ENCODE measurements around the gene PIEZO2. TPM values are rescaled to one million over a fixed set of nuclear protein-coding genes. Genes with fewer than 3 reads are reported as not detected.
"Not testable (repeated sequence)": the region's sequence is repeated elsewhere in the genome, so short reads cannot be mapped to it uniquely, and the experiment has no call there.

The PIEZO2 gene
- total RNA-seq, 3 donors from 2014 or later (not counting 1 experiment from before 2014, with no cell fraction given), result not detected

GRCh38 chr18:10850216-10850615 is 299.2 kb downstream of the PIEZO2 start:
- Histone ChIP-seq H3K4me1 (ENCODE audit: control insufficient read depth, insufficient read depth, low read length) (no peaks in the 10 kb centered on the region), H3K4me3 (ENCODE audit: low read length) (no peak overlapping the region), H3K27me3 (ENCODE audit: control insufficient read depth, insufficient read depth, low read length) (no peaks in the 10 kb centered on the region), H3K27ac (ENCODE audit: low read length) (no peak overlapping the region), H3K9me3 (ENCODE audit: control insufficient read depth, insufficient read depth, low read length) (no peaks in the 10 kb centered on the region), H3K36me3 (ENCODE audit: control insufficient read depth, insufficient read depth, low read length) (no peaks in the 10 kb centered on the region)
- no peaks in the 10 kb centered on the region for H3K4me1 Mint-ChIP-seq
- intact Hi-C loops (cut with micrococcal nuclease), result no loop called here
- peaks cover 3 to 7% of the 10 kb centered on the region in 2 donors for H3K27me3 Mint-ChIP-seq (ENCODE audit: low read depth in 2 of 2)
- no peaks in the 10 kb centered on the region for H3K36me3 Mint-ChIP-seq
- no peak for TF ChIP-seq CTCF (IDR thresholded peaks at IDR 0.05)
- H3K9me3 Mint-ChIP-seq, result no peaks in the 10 kb centered on the region
- H3K27ac Mint-ChIP-seq, result no peak overlapping the region
- no peak for DNase-seq
- 86% methylated on average over 5 of the region's 7 CpGs for WGBS (ENCODE audit: insufficient coverage)
- ATAC-seq, result no peak
- no peak overlapping the region for H3K4me3 Mint-ChIP-seq

- Histone ChIP-seq H3K4me3 (ENCODE audit: low read length) (no peak overlapping the region), H3K9me3 (ENCODE audit: control insufficient read depth, insufficient read depth, low read length) (no peaks in the 10 kb centered on the region), H3K4me1 (ENCODE audit: control insufficient read depth, insufficient read depth, low read length) (no peaks in the 10 kb centered on the region), H3K36me3 (ENCODE audit: control insufficient read depth, insufficient read depth, low read length) (no peaks in the 10 kb centered on the region), H3K27me3 (ENCODE audit: control insufficient read depth, insufficient read depth, low read length) (no peaks in the 10 kb centered on the region), H3K27ac (ENCODE audit: low read length) (no peak overlapping the region)
- Mint-ChIP-seq H3K4me3 (no peak overlapping the region), H3K27ac (no peak overlapping the region), H3K4me1 (no peaks in the 10 kb centered on the region), H3K9me3 (no peaks in the 10 kb centered on the region), H3K36me3 (no peaks in the 10 kb centered on the region), H3K27me3 (ENCODE audit: low read depth in 2 of 2) (peaks cover 0 to 6% of the 10 kb centered on the region in 2 donors)
- intact Hi-C loops (cut with micrococcal nuclease), result no loop called here
- ATAC-seq, result no peak
- DNase-seq, result no peak
- no peak for TF ChIP-seq CTCF (IDR thresholded peaks at IDR 0.05)
- 90% methylated on average over 6 of the region's 6 CpGs for WGBS (ENCODE audit: insufficient coverage)
Measured at GRCh38 chr18:10847907-10848306, 301.5 kb downstream of the PIEZO2 start.

GRCh38 chr18:10847408-10847790 is 302.0 kb downstream of the PIEZO2 start:
- no peak for DNase-seq
- Mint-ChIP-seq H3K9me3 (no peaks in the 10 kb centered on the region), H3K36me3 (no peaks in the 10 kb centered on the region), H3K4me3 (no peak overlapping the region), H3K27ac (no peak overlapping the region), H3K4me1 (no peaks in the 10 kb centered on the region), H3K27me3 (ENCODE audit: low read depth in 2 of 2) (peaks cover 0 to 1% of the 10 kb centered on the region in 2 donors)
- Histone ChIP-seq H3K4me1 (ENCODE audit: control insufficient read depth, insufficient read depth, low read length) (no peaks in the 10 kb centered on the region), H3K27ac (ENCODE audit: low read length) (no peak overlapping the region), H3K27me3 (ENCODE audit: control insufficient read depth, insufficient read depth, low read length) (no peaks in the 10 kb centered on the region), H3K4me3 (ENCODE audit: low read length) (no peak overlapping the region), H3K9me3 (ENCODE audit: control insufficient read depth, insufficient read depth, low read length) (no peaks in the 10 kb centered on the region), H3K36me3 (ENCODE audit: control insufficient read depth, insufficient read depth, low read length) (no peaks in the 10 kb centered on the region)
- intact Hi-C loops (cut with micrococcal nuclease), result no loop called here
- no peak for ATAC-seq
- TF ChIP-seq CTCF (IDR thresholded peaks at IDR 0.05), result no peak
- 85% methylated on average over 8 of the region's 8 CpGs for WGBS (ENCODE audit: insufficient coverage)

GRCh38 chr18:10846657-10847407 is 302.5 kb downstream of the PIEZO2 start:
- no peak for TF ChIP-seq CTCF (IDR thresholded peaks at IDR 0.05)
- no peak for ATAC-seq
- Mint-ChIP-seq H3K4me1 (no peaks in the 10 kb centered on the region), H3K36me3 (no peaks in the 10 kb centered on the region), H3K9me3 (no peaks in the 10 kb centered on the region), H3K4me3 (no peak overlapping the region), H3K27ac (no peak overlapping the region), H3K27me3 (ENCODE audit: low read depth in 2 of 2) (no peaks in the 10 kb centered on the region)
- Histone ChIP-seq H3K9me3 (ENCODE audit: control insufficient read depth, insufficient read depth, low read length) (no peaks in the 10 kb centered on the region), H3K36me3 (ENCODE audit: control insufficient read depth, insufficient read depth, low read length) (no peaks in the 10 kb centered on the region), H3K27me3 (ENCODE audit: control insufficient read depth, insufficient read depth, low read length) (no peaks in the 10 kb centered on the region), H3K4me3 (ENCODE audit: low read length) (no peak overlapping the region), H3K27ac (ENCODE audit: low read length) (no peak overlapping the region), H3K4me1 (ENCODE audit: control insufficient read depth, insufficient read depth, low read length) (no peaks in the 10 kb centered on the region)
- 83% methylated on average over 6 of the region's 6 CpGs for WGBS (ENCODE audit: insufficient coverage)
- intact Hi-C loops (cut with micrococcal nuclease), result no loop called here
- no peak for DNase-seq

- H3K4me1 ChIP-seq (ENCODE audit: control insufficient read depth, insufficient read depth, low read length); H3K27ac Mint-ChIP-seq; H3K9me3 ChIP-seq (ENCODE audit: control insufficient read depth, insufficient read depth, low read length); H3K4me3 ChIP-seq (ENCODE audit: low read length); H3K4me1 Mint-ChIP-seq; ATAC-seq; H3K27me3 Mint-ChIP-seq (ENCODE audit: low read depth in 2 of 2); DNase-seq; H3K4me3 Mint-ChIP-seq; H3K36me3 ChIP-seq (ENCODE audit: control insufficient read depth, insufficient read depth, low read length); H3K36me3 Mint-ChIP-seq; intact Hi-C loops (cut with micrococcal nuclease); H3K27me3 ChIP-seq (ENCODE audit: control insufficient read depth, insufficient read depth, low read length); H3K9me3 Mint-ChIP-seq; H3K27ac ChIP-seq (ENCODE audit: low read length): not testable (repeated sequence)
- WGBS (ENCODE audit: insufficient coverage), result no CpG with 5 or more reads among the region's 2 CpGs
Measured at GRCh38 chr18:10846035-10846434, 303.3 kb downstream of the PIEZO2 start.
